SK-MEL-5 (cell line): ENCODE measurements around the gene MARK1. TPM values are rescaled to one million over a fixed set of nuclear protein-coding genes. Genes with fewer than 3 reads are reported as not detected.
A peak's percentile ranks its signal among the peaks of the same experiment; 100 is the strongest.
"Not testable (repeated sequence)": the region's sequence is repeated elsewhere in the genome, so short reads cannot be mapped to it uniquely, and the experiment has no call there.

Experiments
- DNase-seq: peaks from one replicate; pipeline ENCODE4 v3.0.0-alpha.2; 2016; ENCODE audit warnings: low read depth, low spot score
- in situ Hi-C: cut with HindIII; loops from 2 replicates; pipeline ENCODE4 v1.10.0; 2016; ENCODE audit warnings: low sequenced_read_pairs, high pct_unique_total_duplicates, low pct_unique_long_range_greater_than_20kb
- total RNA-seq: library from RNA; depleted of rRNA; stranded (reverse); fragments of >200 nt; shearing (Covaris generic); gene quantifications from 2 replicates; pipeline ENCODE4 v1.2.3, GENCODE V29; 2014

Gene MARK1
- total RNA-seq, 1 experiment from 2014 or later = 1.9 TPM

DNA sequence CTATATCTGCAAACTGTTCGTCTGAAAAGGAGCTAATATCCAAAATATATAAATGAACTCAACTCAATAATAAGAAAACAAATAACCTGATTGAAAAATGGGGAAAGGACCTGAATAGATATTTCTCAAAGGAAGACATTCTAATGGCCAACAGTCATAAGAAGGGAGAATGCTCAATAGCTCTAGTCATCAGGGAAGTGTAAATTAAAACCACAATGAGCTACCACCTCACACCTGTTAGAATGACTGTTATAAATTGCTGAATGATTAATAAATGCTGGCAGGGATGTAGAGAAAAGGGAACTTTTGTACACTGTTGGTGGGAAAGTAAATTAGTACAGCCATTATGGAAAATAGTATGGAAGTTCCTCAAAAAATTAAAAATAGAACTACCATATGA lies 141.1 kb downstream of the MARK1 start:
- no peak for DNase-seq
- in situ Hi-C loops = no loop called here

- DNase-seq = no peak
- in situ Hi-C loops = no loop called here
Measured at GRCh38 chr1:220670365-220670764, 142.4 kb downstream of the MARK1 start.

DNA sequence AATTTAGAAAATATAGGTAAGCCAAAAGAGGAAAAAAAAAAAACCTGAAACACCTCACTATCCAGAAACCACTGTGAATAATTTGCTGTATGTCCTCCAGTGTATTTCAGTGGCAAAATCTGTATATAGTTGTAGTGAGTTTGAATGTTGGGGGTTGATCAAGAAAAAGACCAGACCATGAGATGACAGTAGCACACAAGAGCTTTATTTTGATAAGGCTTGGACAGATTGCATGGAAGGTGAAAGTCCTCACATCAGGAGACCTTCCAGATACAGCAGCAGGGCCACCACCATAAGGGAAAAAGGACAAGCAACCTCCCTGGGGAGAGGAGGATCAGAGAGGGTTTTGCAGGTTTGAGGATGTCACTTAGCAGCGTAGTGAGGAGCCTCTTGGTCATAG lies 146.0 kb downstream of the MARK1 start:
- in situ Hi-C loops = no loop called here

DNA sequence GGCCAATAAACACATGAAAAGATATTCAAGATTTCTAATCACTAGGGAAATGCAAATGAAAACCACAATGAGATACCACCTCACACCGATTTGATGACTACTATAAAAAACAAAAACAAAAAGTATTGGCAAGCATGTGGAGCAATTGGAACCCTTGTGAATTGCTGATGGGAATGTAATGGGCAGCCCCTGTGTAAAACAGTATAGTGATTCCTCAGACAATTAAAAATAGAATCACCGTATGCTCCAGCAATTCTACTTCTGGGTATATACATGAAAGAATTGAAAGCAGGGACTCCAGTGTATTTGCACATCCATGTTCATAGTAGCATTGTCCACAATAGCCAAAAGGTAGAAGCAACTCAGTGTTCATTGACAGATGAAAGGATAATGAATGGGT lies 149.3 kb downstream of the MARK1 start:
- no peak for DNase-seq
- in situ Hi-C loops = no loop called here

More for the DNA sequence above, 146.0 kb downstream of the MARK1 start:
- no peak for DNase-seq

DNA sequence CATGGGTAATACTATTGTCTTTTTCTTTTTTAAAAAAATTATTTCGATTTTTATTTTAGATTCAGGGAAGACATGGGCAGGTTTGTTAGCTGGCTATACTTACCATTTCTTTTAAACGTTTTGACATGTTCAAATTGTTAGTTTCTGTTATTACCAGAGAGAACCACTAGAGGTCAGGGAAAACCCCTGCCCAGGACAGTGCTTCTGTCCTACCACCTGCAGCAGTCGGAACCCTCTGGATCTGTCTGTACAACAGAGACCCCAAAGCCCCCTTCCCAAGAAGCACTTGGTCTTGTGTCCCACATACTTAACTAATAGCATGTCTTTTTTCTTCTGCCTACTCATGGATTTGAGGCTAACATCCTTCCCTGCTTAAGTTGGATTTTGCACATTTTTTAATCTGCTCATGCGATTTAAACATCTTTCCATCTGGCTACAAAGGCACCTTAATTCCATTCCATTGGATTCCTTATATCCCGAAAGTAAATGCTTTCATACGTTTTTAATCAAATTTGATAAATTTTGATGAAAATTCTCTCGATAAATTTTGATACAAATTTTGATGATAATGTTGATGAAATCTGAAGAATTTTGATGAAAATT lies 152.2 kb downstream of the MARK1 start:
- in situ Hi-C loops = no loop called here
- DNase-seq = peak; percentile 64

DNA sequence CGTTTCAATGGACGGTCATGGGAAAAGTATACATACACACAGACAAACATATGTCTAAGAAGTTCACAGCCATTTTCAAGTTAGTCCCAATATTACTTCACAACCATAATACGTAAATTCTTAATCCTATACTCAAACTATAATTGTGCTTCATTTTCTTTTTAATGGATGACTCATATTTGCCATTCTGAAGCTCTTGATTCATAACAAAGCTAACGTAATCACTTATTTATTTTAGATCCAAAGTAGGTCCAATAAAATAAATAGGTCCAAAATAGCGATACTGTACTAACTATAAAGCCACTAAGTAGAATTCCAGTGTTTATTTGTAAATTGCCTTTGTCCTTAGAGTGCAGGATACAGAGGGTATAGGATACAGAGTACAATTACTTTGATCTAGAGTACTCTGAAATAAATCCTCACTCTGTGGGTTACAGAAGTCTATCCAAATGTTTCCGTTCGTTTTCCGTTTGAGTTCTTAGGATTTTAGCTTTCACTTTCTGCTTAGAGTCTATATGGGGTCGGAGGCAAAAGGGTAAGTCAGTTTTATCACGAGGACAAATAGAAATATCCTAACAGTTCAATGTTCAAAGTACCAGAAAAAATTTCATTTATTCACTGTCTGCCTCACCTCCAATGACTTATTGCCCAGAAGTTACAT lies 153.4 kb downstream of the MARK1 start:
- no peak for DNase-seq
- in situ Hi-C loops = no loop called here

DNA sequence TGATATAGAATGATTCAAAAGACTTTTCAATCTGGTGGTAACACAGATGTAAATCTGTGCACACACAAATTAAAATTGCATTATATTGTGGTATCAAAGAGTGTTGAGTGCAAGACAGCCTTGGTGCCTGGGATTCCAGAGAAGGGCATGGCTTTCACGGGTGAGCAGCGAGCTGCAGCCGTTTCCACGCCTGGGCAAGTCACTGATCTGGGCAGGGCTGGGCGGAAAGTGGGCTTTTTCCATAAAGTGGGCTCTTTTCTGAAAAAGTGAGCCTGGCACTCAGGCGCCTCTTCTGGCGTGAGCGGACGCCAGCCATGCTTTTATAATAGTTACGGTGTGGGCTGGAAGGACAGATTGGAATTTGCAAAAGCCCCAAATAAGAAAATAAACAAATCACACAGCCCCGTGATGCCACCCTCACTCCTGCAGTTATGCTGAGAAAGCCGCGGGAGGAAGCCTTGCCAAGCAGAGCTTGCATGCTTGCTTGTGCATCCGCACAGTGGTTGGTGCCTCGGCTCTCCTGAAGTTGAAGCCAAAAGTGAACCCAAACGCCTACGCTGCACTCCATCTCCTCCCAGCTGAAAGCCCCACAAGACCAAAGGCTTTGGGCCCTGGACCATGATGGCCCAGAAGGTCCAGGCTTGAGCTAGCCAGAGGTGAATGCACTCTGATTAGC lies 155.1 kb downstream of the MARK1 start:
- in situ Hi-C loops = no loop called here
- DNase-seq = no peak

GRCh38 chr1:220683716-220684115 lies 155.8 kb downstream of the MARK1 start:
- in situ Hi-C loops, DNase-seq: not testable (repeated sequence)

DNA sequence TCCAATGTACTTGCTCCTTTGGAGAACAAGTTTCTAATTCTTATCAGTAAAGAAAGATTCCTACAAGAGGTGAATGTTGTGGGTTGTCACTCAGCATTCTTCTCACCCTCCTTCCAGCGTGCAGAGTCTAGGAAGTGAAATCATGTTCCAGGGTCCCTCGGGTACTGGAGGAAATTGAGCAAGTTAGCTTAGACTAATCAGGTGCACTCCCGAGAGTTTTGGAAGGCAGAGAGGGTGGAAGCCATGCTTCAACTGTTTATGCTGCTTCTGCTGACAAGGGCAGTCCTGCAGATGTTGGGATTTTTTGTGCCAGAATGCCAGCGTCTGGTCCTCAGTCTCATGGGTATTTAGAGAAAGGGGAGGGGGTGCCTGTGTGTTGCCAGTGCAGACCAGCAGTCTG lies 157.0 kb downstream of the MARK1 start:
- in situ Hi-C loops = no loop called here
- no peak for DNase-seq

DNA sequence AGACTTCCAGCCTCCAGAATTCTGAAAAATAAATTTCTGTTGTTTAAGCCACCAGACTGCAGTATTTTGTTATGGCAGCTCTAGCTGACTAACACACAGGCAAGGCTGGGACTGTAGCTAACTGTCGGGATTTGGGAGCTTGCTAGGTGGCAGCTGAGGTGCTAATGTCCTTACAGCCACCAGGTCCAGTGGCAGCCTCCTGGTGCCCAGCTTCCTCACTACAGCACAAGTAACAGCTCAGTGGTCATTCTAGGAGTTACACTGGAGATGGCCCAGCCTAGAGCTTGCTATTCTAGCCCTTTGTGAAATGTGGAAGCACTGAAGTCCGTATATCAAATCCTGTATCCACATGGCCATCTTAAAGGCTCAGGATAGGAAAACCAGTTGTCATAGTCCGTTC lies 157.9 kb downstream of the MARK1 start:
- peak; percentile 40 for DNase-seq
- in situ Hi-C loops = no loop called here

DNA sequence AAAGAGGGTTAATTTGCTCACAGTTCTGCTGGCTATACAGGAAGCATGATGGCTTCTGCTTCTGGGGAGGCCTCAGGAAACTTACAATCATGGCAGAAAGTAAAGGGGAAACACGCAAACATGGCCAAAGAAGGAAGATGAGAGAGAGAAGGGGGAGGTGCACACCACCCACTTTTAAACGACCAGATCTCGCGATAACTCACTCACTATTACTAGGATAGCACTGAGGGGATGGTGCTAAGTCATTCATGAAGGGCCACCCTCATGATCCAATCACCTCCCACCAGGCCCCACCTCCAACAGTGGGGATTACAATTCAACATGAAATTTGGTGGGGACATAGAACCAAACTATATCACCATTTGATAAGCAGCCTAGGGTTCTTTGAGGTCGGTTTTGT lies 159.9 kb downstream of the MARK1 start:
- in situ Hi-C loops = no loop called here
- DNase-seq = no peak

DNA sequence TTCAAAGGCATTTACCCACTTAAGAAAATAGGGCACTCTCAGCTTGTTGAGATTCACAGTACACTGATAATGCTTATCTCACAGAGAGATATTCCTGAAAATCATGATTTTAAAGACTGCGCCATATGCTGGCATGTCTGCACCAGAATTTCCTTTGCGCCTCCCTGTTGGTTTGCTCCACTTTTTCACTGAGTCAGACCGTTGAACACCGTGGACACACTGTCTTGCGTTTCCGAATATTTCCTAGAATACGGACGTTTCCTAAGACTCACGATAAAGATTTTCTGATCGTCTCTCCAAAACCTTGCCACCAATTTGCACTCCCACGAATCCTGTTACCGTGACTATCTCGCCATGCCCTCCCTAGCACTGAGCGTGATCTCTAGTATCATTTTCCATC lies 161.7 kb downstream of the MARK1 start:
- DNase-seq = no peak
- in situ Hi-C loops = no loop called here

DNA sequence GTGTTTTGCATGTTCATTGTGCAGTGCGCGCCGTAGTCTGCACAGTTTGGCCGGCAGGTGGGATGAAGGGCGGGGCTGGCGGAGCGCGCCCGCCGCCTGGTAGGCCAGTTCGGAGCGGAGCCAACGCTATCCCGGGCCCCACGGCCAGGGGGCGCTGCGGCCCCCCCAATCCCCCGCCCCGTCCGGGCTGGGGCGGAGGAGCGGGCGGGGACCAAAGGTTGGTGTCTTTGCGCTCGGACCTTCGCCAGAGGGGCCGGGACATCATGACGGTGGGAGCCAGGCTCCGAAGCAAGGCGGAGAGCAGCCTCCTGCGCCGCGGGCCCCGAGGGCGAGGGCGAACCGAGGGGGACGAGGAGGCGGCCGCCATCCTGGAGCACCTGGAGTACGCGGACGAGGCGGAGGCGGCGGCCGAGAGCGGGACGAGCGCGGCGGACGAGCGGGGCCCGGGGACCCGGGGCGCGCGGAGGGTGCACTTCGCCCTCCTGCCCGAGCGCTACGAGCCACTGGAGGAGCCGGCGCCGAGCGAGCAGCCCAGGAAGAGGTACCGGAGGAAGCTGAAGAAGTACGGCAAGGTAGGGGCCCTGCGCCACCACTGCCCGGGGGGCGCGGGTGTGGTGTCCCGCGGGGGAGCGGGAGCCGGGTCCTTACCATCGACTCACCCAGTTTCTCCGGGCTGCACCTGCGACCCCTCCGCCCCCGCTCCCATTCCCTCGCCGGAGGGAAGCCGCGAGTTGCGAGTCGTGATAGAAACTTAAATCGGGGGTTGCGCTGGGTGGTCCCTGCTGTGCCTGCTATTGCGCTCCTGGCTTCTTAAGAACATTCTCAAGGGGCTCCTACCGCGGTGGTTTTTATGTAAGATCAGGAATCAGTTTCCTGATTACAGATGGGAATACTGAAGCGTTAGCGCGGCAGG lies 162.5 kb downstream of the MARK1 start, which contains the start of gene C1orf115:
Gene C1orf115, plus strand, starts transcription at position 224 of the 913 bp plus-strand sequence. Its CDS starts 40 bp downstream, at position 264.
- in situ Hi-C loops = no loop called here
- peak; percentile 67 for DNase-seq

GRCh38 chr1:220691053-220691684 lies 163.2 kb downstream of the MARK1 start:
- DNase-seq = no peak
- in situ Hi-C loops = no loop called here

- DNase-seq = no peak
- in situ Hi-C loops = no loop called here
Measured at GRCh38 chr1:220692436-220693228, 164.7 kb downstream of the MARK1 start.

- in situ Hi-C loops = no loop called here
- no peak for DNase-seq
Measured at GRCh38 chr1:220694866-220695382, 167.0 kb downstream of the MARK1 start.

GRCh38 chr1:220695426-220695825 lies 167.5 kb downstream of the MARK1 start:
- no peak for DNase-seq
- in situ Hi-C loops = no loop called here
